ENCODE results near the gene BNC2.

DNA sequence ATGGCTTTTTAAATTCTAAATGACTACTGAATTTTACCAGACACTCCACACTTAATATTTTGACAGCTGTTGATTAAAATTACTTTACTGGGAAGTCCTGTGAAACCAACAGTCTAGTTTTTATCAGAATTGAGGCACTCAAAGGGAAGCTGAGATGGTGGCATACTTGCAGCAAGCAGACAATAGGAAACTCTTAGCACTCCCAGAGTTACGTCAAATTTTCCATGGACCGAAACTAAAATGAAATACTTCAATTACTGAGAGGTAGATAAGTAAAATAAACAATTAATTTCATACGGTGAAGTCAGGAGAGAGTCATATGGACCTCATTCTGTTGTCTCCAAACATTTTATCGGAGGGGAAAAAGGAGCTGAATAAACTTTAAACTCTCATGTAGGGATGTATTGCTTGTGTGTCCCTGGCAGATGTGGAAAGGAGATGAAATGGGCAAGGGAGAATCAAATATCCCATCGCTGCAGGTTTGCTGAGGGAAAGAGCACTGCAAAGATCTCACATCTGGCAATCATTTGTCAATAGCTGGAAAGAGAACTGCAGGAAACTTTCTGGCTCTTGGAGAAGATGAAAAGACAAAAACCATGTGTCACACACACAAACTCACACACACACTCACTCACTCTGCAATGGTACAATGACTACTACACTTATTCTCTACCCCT lies 189.4 kb downstream of the BNC2 start:
- TF ChIP-seq EZH2 (IDR thresholded peaks at IDR 0.05; ENCODE audit: borderline replicate concordance, low read length), result no peak
- TF ChIP-seq, protein P1, sequence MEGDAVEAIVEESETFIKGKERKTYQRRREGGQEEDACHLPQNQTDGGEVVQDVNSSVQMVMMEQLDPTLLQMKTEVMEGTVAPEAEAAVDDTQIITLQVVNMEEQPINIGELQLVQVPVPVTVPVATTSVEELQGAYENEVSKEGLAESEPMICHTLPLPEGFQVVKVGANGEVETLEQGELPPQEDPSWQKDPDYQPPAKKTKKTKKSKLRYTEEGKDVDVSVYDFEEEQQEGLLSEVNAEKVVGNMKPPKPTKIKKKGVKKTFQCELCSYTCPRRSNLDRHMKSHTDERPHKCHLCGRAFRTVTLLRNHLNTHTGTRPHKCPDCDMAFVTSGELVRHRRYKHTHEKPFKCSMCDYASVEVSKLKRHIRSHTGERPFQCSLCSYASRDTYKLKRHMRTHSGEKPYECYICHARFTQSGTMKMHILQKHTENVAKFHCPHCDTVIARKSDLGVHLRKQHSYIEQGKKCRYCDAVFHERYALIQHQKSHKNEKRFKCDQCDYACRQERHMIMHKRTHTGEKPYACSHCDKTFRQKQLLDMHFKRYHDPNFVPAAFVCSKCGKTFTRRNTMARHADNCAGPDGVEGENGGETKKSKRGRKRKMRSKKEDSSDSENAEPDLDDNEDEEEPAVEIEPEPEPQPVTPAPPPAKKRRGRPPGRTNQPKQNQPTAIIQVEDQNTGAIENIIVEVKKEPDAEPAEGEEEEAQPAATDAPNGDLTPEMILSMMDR (IDR thresholded peaks at IDR 0.05; ENCODE audit: low read length), result no peak
